Peyer's patch (tissue), 4 donors: ENCODE measurements around the gene GPC5. TPM values are rescaled to one million over a fixed set of nuclear protein-coding genes. Genes with fewer than 3 reads are reported as not detected.

Experiments used
- DNase-seq, 3 donors: peaks; one replicate each; pipeline ENCODE4 v3.0.0-alpha.2; 2017 to 2019
- H3K27ac ChIP-seq, 4 donors: fragments of 200-600 bp; sonication (generic); one replicate each; pipeline ENCODE4 v1.5.1; 2016 to 2019
- H3K27me3 ChIP-seq, 2 donors: fragments of 200-600 bp; sonication (generic); one replicate each; pipeline ENCODE4 v1.5.1; 2019
- H3K36me3 ChIP-seq, 3 donors: fragments of 200-600 bp; sonication (generic); one replicate each; pipeline ENCODE4 v1.5.1; 2016 to 2019
- H3K4me1 ChIP-seq, 4 donors: fragments of 200-600 bp; sonication (generic); one replicate each; pipeline ENCODE4 v1.5.1; 2016 to 2019
- H3K4me3 ChIP-seq, 4 donors: fragments of 200-600 bp; sonication (generic); 1 replicate in 3 of 4; 2 replicates in 1 of 4; pipeline ENCODE4 v1.5.1; 2016 to 2019; ENCODE audit warnings: mild to moderate bottlenecking in 1 of 4
- H3K9me3 ChIP-seq, 4 donors: fragments of 200-600 bp; sonication (generic); one replicate each; pipeline ENCODE4 v1.5.1; 2016 to 2019; ENCODE audit warnings: mild to moderate bottlenecking in 1 of 4
- POLR2A ChIP-seq, 2 donors: fragments of 450-650 bp; IDR thresholded peaks; one replicate each; pipeline ENCODE4 v1.5.1; 2017; ENCODE audit warnings: antibody characterized with exemption in 2 of 2, mild to moderate bottlenecking in 2 of 2, moderate library complexity in 2 of 2
- total RNA-seq, 4 donors: library from RNA; depleted of rRNA; stranded (reverse); fragments of >200 nt; gene quantifications; one replicate each; pipeline ENCODE4 v1.1.0, GENCODE V29; 2016
- TF ChIP-seq, protein P1 (sequence below), 6 experiments: fragments of 450-650 bp in 4 of 6; fragments of 200-600 bp in 2 of 6; sonication (generic) in 1 of 6; IDR thresholded peaks; one replicate each; pipeline ENCODE4 v1.5.1; 2017 to 2019; ENCODE audit warnings: antibody characterized with exemption in 6 of 6, mild to moderate bottlenecking in 3 of 6, moderate library complexity in 1 of 6

Gene GPC5
- total RNA-seq, 4 donors from 2014 or later = 4.1 TPM; not detected in 3

DNA sequence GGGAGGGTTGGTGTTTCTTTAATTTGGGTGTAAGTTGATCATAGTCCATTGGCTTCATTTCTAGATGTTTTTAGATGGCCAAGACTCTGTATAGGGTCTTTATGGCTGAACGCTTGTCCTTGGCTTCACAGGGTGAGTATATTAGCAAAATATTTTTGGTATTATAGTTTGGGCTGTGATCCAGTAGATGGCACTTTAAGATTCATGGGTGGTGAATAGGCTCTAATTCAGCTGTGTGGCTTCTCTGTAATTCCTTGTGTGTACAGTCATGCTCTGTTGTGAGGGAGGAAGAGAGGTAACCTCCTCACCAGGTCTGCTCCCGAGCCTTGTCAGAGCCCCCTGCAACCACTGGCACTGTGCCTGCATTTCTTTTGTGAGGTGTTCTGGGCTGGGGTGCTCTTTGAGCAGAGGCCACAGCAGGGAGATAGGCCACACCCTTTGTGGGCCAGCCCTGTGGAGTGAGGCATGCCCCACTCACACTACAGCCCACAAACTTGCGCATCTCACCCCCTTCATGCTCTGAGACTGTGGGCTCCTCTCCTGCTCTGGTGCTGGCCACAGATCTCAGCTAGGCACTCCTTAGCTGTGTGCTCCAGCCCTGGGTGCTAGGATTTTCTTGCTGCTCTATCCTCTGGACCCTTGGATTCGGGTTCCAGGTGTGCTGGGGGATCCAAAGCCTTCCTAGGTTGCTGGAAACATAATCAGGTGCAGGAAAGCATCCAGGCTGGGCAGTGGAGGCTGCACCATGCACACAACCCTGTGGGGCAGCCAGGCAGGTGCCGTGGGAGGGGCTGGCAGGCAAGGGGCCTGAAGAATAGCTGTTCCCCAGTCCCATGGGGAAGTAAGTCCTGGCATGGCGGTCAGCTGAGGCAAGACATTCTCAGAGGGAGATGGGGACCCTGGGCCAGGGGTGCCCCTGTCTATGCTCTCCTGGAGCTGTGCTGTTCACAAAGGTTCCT, 193.9 kb downstream of the GPC5 start:
- H3K27me3 ChIP-seq = no peaks in the 10 kb centered on the region
- no peaks in the 10 kb centered on the region for H3K36me3 ChIP-seq
- no peaks in the 10 kb centered on the region for H3K4me1 ChIP-seq
- H3K9me3 ChIP-seq = peaks cover 0 to 3% (median 0%) of the 10 kb centered on the region in 4 donors
- no peak for DNase-seq
- H3K4me3 ChIP-seq = no peak overlapping the region
- no peak for TF ChIP-seq POLR2A (IDR thresholded peaks at IDR 0.05)
- TF ChIP-seq, protein P1, sequence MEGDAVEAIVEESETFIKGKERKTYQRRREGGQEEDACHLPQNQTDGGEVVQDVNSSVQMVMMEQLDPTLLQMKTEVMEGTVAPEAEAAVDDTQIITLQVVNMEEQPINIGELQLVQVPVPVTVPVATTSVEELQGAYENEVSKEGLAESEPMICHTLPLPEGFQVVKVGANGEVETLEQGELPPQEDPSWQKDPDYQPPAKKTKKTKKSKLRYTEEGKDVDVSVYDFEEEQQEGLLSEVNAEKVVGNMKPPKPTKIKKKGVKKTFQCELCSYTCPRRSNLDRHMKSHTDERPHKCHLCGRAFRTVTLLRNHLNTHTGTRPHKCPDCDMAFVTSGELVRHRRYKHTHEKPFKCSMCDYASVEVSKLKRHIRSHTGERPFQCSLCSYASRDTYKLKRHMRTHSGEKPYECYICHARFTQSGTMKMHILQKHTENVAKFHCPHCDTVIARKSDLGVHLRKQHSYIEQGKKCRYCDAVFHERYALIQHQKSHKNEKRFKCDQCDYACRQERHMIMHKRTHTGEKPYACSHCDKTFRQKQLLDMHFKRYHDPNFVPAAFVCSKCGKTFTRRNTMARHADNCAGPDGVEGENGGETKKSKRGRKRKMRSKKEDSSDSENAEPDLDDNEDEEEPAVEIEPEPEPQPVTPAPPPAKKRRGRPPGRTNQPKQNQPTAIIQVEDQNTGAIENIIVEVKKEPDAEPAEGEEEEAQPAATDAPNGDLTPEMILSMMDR (IDR thresholded peaks at IDR 0.05) = no peak
- no peak overlapping the region for H3K27ac ChIP-seq

DNA sequence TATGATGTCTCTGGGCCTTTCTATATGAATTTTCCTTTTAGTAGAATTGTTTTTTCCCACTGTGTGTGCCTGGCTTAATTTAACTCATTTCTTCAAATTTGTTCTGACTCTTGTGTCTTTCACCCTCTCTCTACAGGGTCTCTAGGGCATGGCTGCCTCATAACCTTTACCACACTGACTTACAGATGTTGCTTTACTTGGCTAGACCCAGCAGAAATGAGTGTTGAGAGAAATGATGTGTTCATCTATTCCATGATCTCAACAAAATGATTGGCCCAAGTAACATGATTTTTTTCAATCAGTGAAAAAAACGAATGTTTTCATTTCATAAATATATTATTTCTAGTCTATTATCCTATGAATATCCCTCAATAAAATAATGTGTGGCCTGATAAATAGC, 195.0 kb downstream of the GPC5 start:
- no peaks in the 10 kb centered on the region for H3K36me3 ChIP-seq
- peaks cover 0 to 3% (median 0%) of the 10 kb centered on the region in 4 donors for H3K9me3 ChIP-seq
- no peaks in the 10 kb centered on the region for H3K27me3 ChIP-seq
- no peaks in the 10 kb centered on the region for H3K4me1 ChIP-seq
- DNase-seq = no peak
- no peak overlapping the region for H3K27ac ChIP-seq
- H3K4me3 ChIP-seq = no peak overlapping the region
- TF ChIP-seq, protein P1 (IDR thresholded peaks at IDR 0.05) = no peak
- no peak for TF ChIP-seq POLR2A (IDR thresholded peaks at IDR 0.05)

DNA sequence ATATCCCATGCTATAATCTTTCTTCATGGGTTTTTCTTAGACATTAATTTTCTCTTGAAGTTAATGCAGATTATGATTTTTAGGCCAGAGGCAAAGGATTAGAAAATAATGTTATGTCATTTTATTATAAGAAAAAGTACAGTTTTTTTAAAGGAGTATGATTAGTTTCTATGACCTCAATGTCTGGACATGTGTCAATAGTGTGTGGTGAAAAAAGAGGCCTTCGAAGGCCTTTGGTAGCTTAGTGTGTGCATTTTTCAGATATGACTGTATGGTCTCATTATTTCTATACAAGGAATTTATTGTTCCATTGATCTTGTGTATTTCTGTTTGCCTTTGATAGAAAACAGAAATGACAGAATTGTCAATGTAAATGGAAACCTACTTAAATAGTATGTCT, 195.6 kb downstream of the GPC5 start:
- peaks cover 0 to 3% (median 0%) of the 10 kb centered on the region in 4 donors for H3K9me3 ChIP-seq
- no peak overlapping the region for H3K27ac ChIP-seq
- no peak for DNase-seq
- H3K4me3 ChIP-seq = no peak overlapping the region
- no peaks in the 10 kb centered on the region for H3K36me3 ChIP-seq
- H3K27me3 ChIP-seq = no peaks in the 10 kb centered on the region
- H3K4me1 ChIP-seq = no peaks in the 10 kb centered on the region
- no peak for TF ChIP-seq POLR2A (IDR thresholded peaks at IDR 0.05)
- TF ChIP-seq, protein P1 (IDR thresholded peaks at IDR 0.05) = no peak

DNA sequence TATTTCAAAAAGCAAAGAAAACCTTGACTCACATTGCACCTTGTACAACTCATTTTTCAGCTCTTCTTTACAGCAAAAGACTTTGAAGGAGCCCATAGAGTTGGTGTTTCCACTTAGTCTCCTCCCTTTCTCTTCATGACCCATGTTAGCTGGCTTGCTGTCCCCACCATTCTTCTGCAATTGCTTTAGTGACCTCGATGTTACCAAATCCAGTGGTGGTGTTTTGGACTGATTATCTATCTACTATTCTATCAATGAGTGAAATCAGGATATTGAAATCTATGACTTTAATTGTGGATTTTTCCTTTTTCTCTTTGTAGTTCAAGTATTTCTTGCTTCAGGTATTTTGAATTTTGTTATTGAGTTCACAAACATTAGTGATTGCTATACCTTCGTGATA, 197.3 kb downstream of the GPC5 start:
- DNase-seq = no peak
- no peak overlapping the region for H3K27ac ChIP-seq
- no peak overlapping the region for H3K4me3 ChIP-seq
- TF ChIP-seq POLR2A (IDR thresholded peaks at IDR 0.05) = no peak
- TF ChIP-seq, protein P1 (IDR thresholded peaks at IDR 0.05) = no peak
- no peaks in the 10 kb centered on the region for H3K4me1 ChIP-seq
- H3K36me3 ChIP-seq = no peaks in the 10 kb centered on the region
- no peaks in the 10 kb centered on the region for H3K27me3 ChIP-seq
- peaks cover 0 to 3% (median 0%) of the 10 kb centered on the region in 4 donors for H3K9me3 ChIP-seq

DNA sequence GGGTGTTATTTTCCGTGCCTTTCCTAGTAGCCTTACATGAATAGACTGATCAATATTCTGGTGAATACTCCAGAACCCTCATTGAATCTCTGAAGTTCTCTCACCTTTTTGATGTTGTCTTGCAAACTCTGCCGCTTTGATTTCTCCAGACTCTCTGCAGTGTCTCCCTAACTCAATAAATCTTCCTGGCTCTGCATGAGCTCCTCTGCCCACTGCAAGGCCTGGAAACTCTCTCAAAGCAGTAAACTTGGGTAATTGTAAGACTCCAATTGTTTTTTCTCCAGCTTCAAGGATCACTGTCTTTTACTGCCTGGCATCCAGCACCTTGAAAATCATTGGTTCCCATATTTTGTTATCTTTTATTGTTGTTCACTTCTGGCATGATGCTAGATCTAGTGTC, 198.4 kb downstream of the GPC5 start:
- H3K36me3 ChIP-seq = no peaks in the 10 kb centered on the region
- no peak overlapping the region for H3K27ac ChIP-seq
- no peak for TF ChIP-seq POLR2A (IDR thresholded peaks at IDR 0.05)
- TF ChIP-seq, protein P1 (IDR thresholded peaks at IDR 0.05) = no peak
- no peaks in the 10 kb centered on the region for H3K27me3 ChIP-seq
- H3K4me1 ChIP-seq = no peaks in the 10 kb centered on the region
- DNase-seq = no peak
- no peaks in the 10 kb centered on the region for H3K9me3 ChIP-seq
- no peak overlapping the region for H3K4me3 ChIP-seq
